ENCODE data around the gene PADI2. TPM values are rescaled to one million over a fixed set of nuclear protein-coding genes. Genes with fewer than 3 reads are reported as not detected.

PADI2 gene
- total RNA-seq, 2 donors from 2014 or later: 0.27 to 2.3 TPM

DNA sequence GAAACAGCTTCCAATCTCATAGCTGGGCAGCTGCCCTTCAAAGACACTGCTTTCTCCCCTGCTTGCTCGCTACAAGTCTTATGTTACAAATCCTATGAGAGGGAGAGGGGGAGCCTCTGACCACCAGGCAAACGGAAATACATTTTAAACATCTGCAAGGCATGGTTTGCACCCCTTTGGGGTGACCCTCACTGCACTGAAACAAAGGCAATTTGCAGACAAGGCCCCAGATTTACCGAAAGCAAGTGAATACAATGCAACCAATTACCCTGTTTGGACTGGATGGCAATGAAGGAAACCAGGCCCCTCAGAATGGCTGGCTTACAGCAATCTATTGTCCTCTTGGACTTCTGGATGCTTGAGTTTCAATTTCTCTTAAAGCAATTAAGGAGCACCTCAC, 95.7 kb downstream of the PADI2 start:
- H3K36me3 ChIP-seq: peaks cover 72% of the 10 kb centered on the region
- H3K27ac ChIP-seq: no peak overlapping the region
- H3K4me3 ChIP-seq: no peak overlapping the region
- H3K27me3 ChIP-seq (replicated peaks; ENCODE audit: insufficient read depth): no peaks in the 10 kb centered on the region
- ATAC-seq (ENCODE audit: insufficient number of reproducible peaks, low FRiP score, low read depth): no peak
- no peaks in the 10 kb centered on the region for H3K9me3 ChIP-seq
- TF ChIP-seq, protein P1, sequence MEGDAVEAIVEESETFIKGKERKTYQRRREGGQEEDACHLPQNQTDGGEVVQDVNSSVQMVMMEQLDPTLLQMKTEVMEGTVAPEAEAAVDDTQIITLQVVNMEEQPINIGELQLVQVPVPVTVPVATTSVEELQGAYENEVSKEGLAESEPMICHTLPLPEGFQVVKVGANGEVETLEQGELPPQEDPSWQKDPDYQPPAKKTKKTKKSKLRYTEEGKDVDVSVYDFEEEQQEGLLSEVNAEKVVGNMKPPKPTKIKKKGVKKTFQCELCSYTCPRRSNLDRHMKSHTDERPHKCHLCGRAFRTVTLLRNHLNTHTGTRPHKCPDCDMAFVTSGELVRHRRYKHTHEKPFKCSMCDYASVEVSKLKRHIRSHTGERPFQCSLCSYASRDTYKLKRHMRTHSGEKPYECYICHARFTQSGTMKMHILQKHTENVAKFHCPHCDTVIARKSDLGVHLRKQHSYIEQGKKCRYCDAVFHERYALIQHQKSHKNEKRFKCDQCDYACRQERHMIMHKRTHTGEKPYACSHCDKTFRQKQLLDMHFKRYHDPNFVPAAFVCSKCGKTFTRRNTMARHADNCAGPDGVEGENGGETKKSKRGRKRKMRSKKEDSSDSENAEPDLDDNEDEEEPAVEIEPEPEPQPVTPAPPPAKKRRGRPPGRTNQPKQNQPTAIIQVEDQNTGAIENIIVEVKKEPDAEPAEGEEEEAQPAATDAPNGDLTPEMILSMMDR (IDR thresholded peaks at IDR 0.05): no peak
- DNase-seq (ENCODE audit: low spot score): no peak
- no peaks in the 10 kb centered on the region for H3K4me1 ChIP-seq (ENCODE audit: control insufficient read depth in 1 of 2, low read depth in 2 of 2)

DNA sequence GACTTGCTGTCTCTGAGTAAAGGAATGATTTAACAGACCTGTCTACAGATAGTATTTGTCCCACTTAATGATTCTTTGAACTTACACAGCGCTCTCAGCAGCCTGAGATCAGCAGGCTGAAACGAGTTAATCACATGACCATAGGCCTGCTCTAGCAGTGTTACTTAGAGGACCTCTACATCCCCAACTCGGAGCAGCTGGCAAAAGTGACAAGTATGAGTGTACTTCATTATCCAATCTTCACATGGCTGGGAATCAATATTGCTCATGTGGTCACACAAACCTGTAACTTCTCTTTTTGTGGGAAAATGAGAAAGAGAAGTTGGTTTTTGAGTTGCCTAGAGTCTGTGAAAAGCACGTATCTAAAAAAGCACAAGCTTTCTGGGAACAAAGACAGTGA, 96.1 kb downstream of the PADI2 start:
- TF ChIP-seq, protein P1 (IDR thresholded peaks at IDR 0.05): no peak
- no peak overlapping the region for H3K27ac ChIP-seq

DNA sequence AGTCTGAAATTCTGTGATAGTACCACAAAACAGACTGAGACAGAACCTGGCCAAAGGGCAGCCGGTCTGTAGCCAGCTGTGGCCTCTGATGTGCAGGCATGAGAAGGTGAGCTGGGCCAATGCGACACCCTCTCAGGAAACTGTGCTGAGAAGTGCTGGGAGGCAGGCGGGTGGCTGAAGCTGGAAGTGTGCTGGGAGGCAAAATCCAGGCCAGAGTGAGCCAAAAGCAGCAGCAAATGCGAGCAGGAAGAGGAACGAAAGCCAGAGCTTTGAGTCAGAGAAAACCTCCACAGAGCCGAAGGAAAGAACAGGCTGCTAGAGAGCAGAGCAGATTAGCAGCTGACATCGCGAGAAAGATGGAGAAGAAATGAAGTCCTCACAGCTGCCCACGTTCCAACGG, 97.4 kb downstream of the PADI2 start:
- H3K27me3 ChIP-seq (replicated peaks; ENCODE audit: insufficient read depth): no peaks in the 10 kb centered on the region
- TF ChIP-seq, protein P1 (IDR thresholded peaks at IDR 0.05): no peak
- DNase-seq (ENCODE audit: low spot score): no peak
- ATAC-seq (ENCODE audit: insufficient number of reproducible peaks, low FRiP score, low read depth): no peak
- H3K27ac ChIP-seq: no peak overlapping the region
- H3K4me1 ChIP-seq (ENCODE audit: control insufficient read depth in 1 of 2, low read depth in 2 of 2): no peaks in the 10 kb centered on the region
- no peak overlapping the region for H3K4me3 ChIP-seq
- peaks cover 65% of the 10 kb centered on the region for H3K36me3 ChIP-seq
- no peaks in the 10 kb centered on the region for H3K9me3 ChIP-seq

More for the DNA sequence above, 96.1 kb downstream of the PADI2 start:
- H3K4me3 ChIP-seq: no peak overlapping the region
- no peaks in the 10 kb centered on the region for H3K4me1 ChIP-seq (ENCODE audit: control insufficient read depth in 1 of 2, low read depth in 2 of 2)
- no peaks in the 10 kb centered on the region for H3K27me3 ChIP-seq (replicated peaks; ENCODE audit: insufficient read depth)
- ATAC-seq (ENCODE audit: insufficient number of reproducible peaks, low FRiP score, low read depth): no peak
- H3K36me3 ChIP-seq: peaks cover 72% of the 10 kb centered on the region
- H3K9me3 ChIP-seq: no peaks in the 10 kb centered on the region
- no peak for DNase-seq (ENCODE audit: low spot score)

DNA sequence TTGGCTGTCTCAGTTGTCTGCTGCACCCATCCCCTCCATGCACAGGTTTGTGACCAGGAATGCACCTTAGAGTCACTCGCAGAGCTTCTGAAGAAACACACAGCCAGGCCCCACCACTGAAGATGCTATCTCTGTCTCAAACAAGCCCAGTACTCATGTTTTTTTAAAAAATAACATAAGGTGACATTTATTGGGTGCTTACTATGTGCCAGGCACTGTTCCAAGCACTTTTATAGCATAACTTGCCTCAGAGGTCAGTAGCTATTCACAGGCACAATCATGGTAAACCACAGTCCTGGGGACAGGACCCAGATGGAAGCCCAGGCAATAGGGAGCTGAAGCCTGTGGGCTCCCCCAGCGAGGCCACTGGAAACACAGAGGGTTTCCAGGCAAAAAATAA, 98.7 kb downstream of the PADI2 start:
- peaks cover 56% of the 10 kb centered on the region for H3K36me3 ChIP-seq
- no peak overlapping the region for H3K27ac ChIP-seq
- ATAC-seq (ENCODE audit: insufficient number of reproducible peaks, low FRiP score, low read depth): no peak
- H3K9me3 ChIP-seq: no peaks in the 10 kb centered on the region
- H3K27me3 ChIP-seq (replicated peaks; ENCODE audit: insufficient read depth): no peaks in the 10 kb centered on the region
- no peak overlapping the region for H3K4me3 ChIP-seq
- TF ChIP-seq, protein P1 (IDR thresholded peaks at IDR 0.05): no peak
- no peak for DNase-seq (ENCODE audit: low spot score)
- H3K4me1 ChIP-seq (ENCODE audit: control insufficient read depth in 1 of 2, low read depth in 2 of 2): no peaks in the 10 kb centered on the region

DNA sequence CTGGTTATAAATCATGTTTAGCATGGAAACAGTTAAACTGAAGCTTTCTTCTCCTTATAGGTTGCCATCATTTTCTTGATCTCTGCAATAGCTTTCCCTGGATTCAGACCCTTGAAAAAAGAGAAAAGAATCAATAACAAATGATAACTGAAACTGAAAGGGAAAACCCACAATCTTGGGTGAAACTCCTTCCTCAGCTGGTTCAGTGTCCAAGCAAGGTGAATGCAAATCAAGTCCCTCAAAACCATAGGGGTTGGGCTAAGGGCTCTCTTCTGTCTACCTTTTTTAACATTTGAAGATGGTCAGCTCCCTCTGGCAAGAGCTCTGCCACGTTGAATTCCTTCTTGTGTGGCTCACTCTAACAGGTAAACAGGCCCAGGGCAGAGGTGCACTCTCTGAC, 100.4 kb downstream of the PADI2 start:
- TF ChIP-seq, protein P1 (IDR thresholded peaks at IDR 0.05): no peak
- DNase-seq (ENCODE audit: low spot score): no peak
- no peak for ATAC-seq (ENCODE audit: insufficient number of reproducible peaks, low FRiP score, low read depth)
- Histone ChIP-seq H3K4me3 (no peak overlapping the region), H3K9me3 (no peaks in the 10 kb centered on the region), H3K36me3 (peaks cover 47% of the 10 kb centered on the region), H3K27ac (no peak overlapping the region), H3K4me1 (ENCODE audit: control insufficient read depth in 1 of 2, low read depth in 2 of 2) (no peaks in the 10 kb centered on the region), H3K27me3 (replicated peaks; ENCODE audit: insufficient read depth) (no peaks in the 10 kb centered on the region)
